ENCODE results near the gene SSPN.

Gene SSPN

GRCh38 chr12:26290565-26290964, 95.2 kb downstream of the SSPN start:
- ChIA-PET POLR2A (ENCODE audit: low non-redundant PET) (no interaction called here), CTCF (no interaction called here)
- TF ChIP-seq, protein P1, sequence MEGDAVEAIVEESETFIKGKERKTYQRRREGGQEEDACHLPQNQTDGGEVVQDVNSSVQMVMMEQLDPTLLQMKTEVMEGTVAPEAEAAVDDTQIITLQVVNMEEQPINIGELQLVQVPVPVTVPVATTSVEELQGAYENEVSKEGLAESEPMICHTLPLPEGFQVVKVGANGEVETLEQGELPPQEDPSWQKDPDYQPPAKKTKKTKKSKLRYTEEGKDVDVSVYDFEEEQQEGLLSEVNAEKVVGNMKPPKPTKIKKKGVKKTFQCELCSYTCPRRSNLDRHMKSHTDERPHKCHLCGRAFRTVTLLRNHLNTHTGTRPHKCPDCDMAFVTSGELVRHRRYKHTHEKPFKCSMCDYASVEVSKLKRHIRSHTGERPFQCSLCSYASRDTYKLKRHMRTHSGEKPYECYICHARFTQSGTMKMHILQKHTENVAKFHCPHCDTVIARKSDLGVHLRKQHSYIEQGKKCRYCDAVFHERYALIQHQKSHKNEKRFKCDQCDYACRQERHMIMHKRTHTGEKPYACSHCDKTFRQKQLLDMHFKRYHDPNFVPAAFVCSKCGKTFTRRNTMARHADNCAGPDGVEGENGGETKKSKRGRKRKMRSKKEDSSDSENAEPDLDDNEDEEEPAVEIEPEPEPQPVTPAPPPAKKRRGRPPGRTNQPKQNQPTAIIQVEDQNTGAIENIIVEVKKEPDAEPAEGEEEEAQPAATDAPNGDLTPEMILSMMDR (conservative IDR thresholded peaks at IDR 0.05; ENCODE audit: low read depth) = no peak
- no peak for DNase-seq (ENCODE audit: low spot score)
- H3K27ac ChIP-seq = no peak overlapping the region

DNA sequence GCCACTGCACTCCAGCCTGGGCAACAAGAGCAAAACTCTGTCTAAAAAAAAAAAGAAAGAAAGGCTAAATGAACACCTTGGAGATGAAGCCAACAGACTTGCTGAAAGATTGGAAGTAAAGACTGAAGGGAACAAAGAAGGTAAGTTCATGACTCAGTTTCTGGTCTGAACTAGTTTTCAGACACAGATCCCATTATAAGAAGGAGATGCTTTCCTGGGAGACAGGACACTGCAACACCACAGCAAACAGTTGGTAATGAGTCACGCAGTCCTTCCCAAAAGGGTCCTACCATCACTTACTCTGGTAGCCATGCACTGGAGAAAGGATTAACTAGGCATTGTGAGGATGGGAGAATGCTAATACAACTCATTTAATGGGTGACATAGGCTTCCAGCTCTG, 97.2 kb downstream of the SSPN start:
- no peak overlapping the region for H3K27ac ChIP-seq
- no peak for DNase-seq (ENCODE audit: low spot score)
- TF ChIP-seq, protein P1 (conservative IDR thresholded peaks at IDR 0.05; ENCODE audit: low read depth) = no peak
- CTCF ChIA-PET = no interaction called here
- POLR2A ChIA-PET (ENCODE audit: low non-redundant PET) = no interaction called here

DNA sequence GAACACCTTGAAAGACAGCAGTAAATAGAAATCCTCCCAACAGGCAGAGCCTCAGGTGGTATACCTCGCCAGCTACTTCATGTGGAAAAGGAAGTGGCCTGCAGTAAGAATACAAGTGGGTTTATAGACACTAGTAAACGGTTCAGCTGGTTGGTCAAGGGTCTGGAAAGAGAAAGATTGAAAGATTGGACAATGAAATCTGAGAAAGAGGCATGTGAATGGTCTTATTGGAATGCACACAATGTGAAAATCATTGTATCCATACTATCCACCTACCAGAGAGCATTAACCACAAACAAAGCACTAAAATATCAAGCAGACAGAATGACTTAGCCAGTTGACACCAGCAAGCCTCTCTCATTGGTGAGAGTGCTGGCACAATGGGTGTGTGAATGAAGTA, 98.2 kb downstream of the SSPN start:
- TF ChIP-seq, protein P1 (conservative IDR thresholded peaks at IDR 0.05; ENCODE audit: low read depth) = no peak
- DNase-seq (ENCODE audit: low spot score) = no peak
- POLR2A ChIA-PET (ENCODE audit: low non-redundant PET) = interaction anchor here (0.5 kb wide), 1 partner anchor 10 kb away, joined by 5 read pairs; no protein-coding TSS in a partner anchor
- CTCF ChIA-PET = no interaction called here
- H3K27ac ChIP-seq = no peak overlapping the region

- TF ChIP-seq, protein P1 (conservative IDR thresholded peaks at IDR 0.05; ENCODE audit: low read depth) = no peak
- DNase-seq (ENCODE audit: low spot score) = no peak
- ChIA-PET CTCF (no interaction called here), POLR2A (ENCODE audit: low non-redundant PET) (no interaction called here)
- no peak overlapping the region for H3K27ac ChIP-seq
These were observed 99.6 kb downstream of the SSPN start for GRCh38 chr12:26295001-26295400.

DNA sequence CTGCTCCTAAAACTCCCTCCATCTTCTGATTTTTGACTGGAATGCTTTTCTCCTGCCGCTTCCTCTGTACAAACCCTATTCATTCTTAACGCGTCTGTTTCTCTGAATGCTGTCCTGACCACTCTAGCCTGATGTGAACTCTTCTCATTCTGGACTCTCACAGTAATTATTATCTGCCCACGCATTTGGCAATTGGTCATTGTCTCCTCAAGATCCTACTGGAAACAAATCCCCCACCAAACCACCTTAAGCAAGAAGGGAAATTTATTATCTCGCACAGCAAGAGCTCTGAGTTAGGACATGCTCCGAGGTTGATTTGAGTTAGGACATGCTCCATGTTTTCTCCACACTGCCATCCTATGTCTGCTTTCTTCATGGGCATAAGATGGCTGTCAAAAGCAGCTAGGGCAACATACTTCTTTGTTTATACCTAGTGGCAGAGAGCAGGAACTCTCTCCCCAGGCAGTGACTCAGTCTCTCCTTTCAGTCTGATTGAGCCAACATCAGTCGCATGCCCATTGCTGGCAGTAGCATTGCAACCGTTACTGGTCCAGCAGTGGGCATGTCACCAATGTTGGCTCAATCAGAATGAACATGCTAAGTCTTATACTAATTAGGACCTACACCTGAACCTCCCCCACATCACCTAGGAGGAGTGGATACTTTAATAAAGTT, 102.2 kb downstream of the SSPN start:
- no peak for DNase-seq (ENCODE audit: low spot score)
- no peak overlapping the region for H3K27ac ChIP-seq
- ChIA-PET CTCF (no interaction called here), POLR2A (ENCODE audit: low non-redundant PET) (no interaction called here)
- TF ChIP-seq, protein P1 (conservative IDR thresholded peaks at IDR 0.05; ENCODE audit: low read depth) = no peak

DNA sequence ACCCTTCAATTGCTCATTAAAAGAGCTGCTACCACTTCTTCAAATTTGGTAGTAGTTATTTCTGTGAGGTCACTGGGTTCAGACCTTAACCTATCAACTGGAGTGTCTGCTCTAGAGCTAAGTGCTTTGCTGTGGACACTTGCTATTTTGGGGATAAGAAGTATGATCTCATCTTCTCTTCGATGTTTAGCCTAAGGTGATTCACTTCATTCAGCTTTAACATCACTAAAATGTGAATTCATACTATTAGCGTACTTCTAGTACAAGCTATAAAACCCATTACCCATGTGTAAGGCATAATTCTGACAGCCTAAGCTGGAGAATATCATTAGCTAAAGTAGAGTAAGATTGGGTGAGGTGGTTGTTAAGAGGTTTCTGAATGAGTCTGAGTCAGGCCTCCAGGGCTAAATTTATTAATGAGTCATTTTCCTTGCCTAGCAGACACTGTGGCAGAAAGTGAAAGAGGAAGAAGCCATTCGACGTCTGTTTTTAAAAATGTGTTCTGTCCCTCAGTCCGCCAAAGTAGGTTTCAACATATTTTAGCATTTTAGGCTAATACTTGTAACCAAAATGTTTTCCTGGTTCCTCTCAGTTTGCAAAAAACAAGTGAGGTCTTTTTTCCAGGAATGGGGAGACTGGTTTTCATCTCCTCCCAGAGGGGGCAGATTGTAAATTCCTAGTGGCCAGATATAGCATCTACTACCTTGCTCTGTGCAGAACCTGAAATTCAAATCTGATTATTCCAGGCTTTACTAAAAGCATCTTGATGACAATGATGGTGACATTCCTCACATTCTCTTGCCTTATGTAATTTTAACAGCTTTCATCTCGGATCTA, 103.6 kb downstream of the SSPN start:
- POLR2A ChIA-PET (ENCODE audit: low non-redundant PET) = no interaction called here
- peak; percentile 88 for DNase-seq (ENCODE audit: low spot score)
- TF ChIP-seq, protein P1 (conservative IDR thresholded peaks at IDR 0.05; ENCODE audit: low read depth) = no peak
- CTCF ChIA-PET = interaction anchor here (0.7 kb wide), 1 partner anchor 68 kb away, joined by 3 read pairs; no protein-coding TSS in a partner anchor
- no peak overlapping the region for H3K27ac ChIP-seq

Data from RWPE1 (cell line).